Islet precursor cell (in vitro differentiated cells): ENCODE data around the gene ATP8B3.

ENCODE experiments used
- DNase-seq: peaks from one replicate; pipeline ENCODE4 v3.0.0-alpha.2; 2018

Gene ATP8B3

GRCh38 chr19:1849886-1850398 is 37.9 kb upstream of the ATP8B3 start:
- no peak for DNase-seq

- DNase-seq = no peak
These were observed 37.0 kb upstream of the ATP8B3 start for GRCh38 chr19:1849132-1849474.

DNA sequence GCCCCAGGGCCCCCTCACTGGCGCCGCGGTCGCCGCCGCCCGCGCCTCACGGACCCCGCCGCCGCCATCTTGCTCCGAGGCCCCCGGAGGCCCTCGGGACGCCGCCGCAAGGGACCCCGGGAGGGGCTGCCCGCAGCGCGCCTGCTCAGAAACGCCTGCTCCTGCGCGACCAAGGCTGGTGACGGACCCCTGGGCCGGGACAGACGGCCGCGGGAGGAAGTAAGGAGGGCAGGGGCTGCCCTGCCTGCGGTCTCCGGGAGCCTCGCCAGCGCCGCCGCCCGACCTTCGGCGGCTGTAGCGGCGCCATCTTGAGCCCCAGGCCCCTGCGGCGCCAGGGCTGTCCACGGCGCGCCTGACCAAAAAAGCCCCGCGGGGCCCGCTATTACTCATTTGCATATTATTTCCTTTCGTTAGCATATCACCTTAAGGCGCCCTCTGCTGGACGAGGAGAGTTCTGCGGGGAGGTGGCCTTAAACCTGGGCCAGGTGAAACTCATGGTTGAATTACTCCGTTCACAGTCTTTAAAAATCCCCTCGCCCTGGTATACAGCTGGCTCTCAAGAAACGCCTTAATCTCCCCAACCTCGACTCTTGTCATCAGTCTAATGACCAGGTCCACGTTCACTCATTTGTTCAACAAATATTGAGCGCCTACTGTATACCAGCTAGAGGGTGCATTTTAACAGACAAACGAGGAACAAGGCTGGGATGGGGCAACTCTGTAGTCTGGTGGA is 36.5 kb upstream of the ATP8B3 start, which contains the start of gene REXO1:
REXO1 (minus strand) TSS at position 85 of the 733 bp plus-strand sequence. CDS start 125 bp downstream, outside the sequence.
- peak; percentile 96 for DNase-seq

DNA sequence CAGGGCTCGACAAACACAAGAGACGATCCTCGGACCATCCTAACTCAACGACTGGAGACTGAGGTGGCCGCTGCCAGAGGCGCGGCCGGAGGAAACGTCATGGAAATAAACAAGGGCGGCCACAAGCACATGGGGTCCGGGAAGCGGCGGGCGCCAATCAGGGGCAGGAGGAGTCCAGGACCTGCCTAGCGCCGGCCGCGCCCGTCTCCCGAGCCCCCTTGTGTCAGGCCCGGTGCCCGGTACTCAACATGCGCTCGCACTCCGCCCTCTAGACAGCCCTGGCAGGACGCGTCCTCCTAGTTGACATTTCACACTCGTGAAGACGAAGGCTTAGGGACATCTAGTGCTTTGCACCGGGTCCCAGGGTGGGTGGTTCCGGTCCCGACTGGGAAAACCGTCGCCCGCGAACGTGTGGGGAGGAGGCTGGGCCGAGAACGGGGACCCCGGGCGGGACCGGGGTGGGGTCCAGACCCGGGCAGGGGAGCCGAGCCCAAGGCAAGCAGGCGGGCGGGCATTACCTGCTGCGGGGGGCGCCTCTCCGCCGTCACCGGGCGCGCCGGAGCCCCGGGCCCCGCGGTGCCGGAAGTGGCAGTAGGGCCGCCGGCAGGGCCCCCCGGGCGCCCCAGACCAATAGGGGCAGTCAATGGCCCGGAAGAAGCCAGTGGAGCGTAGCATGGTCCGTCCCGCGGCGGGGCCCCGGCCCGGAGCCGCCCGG is 35.8 kb upstream of the ATP8B3 start:
- peak; percentile 72 for DNase-seq

DNA sequence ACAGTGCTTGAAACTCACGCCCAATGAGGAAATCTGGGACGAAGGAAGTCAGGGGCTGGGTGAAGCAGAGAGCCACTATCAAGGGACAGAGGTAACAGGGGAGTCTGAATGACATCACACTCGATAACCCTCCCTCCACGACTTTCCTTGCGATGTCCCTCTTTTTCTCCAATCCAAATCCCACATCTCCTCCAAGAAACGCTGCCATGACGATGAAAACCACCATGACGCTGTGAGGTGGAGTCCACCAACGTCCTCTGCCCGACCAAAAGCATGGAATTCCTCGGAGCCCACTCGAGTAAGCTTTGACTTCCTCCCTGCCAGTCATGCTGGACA is 35.2 kb upstream of the ATP8B3 start:
- DNase-seq = no peak

DNA sequence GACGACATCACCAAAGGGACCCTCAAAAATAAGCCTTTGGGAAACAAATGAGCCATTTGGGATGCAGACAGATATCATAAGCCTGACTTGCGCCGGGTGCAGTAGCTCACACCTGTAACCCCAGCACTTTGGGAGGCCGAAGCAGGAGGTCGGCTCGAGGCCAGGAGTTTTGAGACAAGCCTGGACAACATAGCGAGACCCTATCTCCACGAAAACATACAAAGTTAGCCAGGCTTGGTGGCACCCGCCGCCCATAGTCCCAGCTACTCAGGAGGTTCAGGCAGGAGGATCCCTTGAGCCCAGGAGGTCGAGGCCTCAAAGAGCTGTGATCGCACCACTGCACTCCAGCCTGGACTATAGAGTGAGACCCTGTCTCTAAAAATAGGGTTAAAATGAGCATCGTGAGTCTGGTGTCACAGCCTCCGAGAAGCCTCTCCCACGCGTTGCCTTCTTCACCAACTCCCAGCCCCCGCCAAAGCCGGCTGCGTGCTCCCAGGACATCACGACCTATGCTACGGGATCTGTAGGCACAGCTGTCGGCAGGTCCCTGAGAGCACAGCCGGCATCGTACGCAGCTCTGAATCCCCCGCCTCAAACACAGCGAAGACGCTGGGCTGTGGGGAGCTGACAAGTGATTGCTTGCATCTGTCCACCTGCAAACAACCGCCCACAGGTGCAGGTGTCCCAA is 34.6 kb upstream of the ATP8B3 start:
- no peak for DNase-seq

DNA sequence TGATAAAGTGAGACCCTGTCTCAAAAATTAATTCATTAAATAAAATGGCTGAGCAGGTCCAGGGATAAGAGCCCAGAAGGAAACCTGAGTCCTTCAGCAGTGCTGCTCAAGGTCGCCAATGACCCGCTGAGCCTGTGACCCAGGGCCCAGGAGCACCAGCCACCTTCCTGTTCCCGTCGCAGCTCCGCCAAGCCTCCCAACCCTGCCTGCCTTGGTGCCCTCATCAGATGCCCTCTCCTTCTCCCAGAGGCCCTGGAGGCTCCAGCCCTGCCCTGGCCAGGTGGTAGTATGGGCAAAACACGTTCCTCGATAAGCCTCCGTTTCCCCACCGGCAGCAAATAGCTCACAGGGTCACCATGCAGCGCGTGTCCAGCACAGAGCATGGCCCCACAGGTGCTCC is 33.6 kb upstream of the ATP8B3 start:
- no peak for DNase-seq

DNA sequence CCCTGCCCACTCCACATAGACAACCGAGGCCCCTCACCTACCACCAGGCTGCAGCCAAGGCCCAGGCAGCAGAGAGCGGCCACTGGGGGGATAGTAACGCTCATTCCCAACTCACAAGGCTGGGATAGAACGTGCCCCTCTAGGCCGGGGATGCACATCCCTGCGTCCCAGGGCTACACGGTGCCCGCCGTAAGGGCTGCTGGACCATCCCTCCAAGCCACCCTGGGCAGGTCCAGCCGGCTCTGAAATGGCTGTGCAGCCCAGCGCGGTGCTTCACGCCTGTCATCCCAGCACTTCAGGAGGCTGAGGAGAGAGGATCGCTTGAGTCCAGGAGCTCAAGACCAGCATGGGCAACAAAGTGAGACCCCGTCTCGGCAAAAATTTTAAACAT is 33.0 kb upstream of the ATP8B3 start:
- no peak for DNase-seq

DNA sequence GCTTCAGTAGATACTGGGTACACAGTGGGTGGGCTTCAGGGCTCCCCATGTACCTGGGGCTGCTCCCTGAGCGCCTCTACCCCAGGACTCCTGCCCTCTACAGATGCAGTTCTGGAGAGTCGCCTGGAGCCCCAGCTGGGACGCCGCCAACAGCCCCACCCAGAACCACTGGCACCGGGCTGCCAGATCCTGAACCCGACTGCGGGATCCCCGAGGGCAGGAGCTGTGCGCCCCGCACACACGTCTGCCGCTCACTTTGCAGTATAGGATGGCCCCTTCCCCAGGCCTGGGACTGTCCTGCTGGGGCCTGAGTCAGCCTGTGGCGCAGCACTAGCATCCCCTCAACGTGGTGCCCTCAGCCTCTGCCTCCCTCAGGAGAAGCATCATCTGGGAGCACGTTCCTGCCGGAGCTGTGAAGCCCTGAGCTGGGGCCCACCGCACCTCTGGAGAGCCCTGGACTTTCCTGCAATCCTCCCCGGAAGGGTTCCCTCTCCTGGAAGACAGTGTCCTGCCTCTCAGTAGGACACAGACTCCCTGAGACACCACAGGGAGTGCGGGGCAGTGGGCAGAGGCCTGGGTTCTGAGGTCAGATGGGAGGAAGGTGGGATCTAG is 32.5 kb upstream of the ATP8B3 start:
- no peak for DNase-seq

GRCh38 chr19:1843646-1844394 is 31.7 kb upstream of the ATP8B3 start:
- no peak for DNase-seq

GRCh38 chr19:1843116-1843515 is 31.0 kb upstream of the ATP8B3 start:
- DNase-seq = no peak

DNA sequence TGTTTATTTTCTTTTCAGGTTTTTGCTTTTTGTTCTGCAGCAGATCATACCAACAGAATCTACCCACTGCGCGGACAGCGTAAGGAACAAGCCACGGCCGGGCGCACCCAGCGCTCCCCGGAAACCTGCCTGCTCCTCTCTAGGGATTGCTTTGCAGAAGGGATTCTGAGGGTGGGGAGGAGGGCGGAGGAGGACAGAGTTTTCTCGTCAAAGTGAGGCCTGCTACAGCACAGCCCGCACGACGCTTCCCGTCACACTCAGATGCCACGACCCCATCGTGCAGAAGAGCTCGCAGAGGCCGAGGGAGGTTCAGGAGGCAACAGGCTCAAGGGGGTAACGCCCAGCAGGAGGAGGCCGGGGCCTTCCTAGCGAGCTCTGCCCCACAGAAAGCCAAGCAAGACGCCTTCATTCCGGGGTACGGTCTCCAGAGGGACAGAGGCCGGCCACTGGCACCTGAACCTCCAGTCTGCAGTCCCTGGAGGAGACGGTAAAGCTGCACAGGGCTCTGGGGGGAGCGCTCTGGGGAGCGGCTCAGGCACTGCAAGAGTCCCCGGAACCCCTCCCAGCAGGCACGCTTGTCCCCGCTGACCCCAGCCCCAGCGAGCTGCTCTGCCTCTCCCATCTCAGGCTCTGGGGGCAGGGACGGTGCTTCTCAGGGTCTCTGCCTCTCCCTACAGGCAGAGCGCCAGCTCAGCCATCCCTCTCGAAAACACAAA is 29.3 kb upstream of the ATP8B3 start:
- DNase-seq = no peak

DNA sequence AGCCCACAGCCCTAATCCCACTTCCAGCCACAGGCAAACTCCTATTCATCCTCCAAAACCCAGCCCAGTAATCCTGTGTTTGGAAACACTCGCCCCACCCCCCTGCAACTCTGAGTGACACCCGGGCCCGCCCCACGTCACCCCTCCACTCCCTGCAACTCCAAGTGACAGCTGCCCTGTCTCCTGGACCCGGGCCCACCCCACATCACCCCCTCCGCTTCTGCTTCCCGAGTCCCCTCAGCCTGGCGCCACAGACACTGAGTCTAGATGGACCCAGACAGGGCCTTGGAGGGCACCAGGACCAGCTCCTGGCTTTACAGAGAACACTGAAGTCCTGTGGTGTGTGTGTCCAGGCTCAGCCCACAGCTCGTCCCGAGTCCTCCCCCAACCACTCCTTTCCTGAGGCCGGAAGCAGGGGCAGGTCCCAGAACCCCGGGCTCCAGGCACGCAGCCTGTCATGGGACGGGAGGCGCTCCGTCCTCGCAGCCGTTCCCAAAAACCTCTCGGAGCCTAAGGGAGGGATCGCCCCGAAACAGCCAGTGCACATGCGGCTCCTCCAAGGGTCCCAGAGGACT is 28.6 kb upstream of the ATP8B3 start:
- no peak for DNase-seq

- DNase-seq = no peak
These were observed 27.8 kb upstream of the ATP8B3 start for GRCh38 chr19:1839658-1840540.

- DNase-seq = peak; percentile 75
These were observed 25.6 kb upstream of the ATP8B3 start for GRCh38 chr19:1837625-1838105.

DNA sequence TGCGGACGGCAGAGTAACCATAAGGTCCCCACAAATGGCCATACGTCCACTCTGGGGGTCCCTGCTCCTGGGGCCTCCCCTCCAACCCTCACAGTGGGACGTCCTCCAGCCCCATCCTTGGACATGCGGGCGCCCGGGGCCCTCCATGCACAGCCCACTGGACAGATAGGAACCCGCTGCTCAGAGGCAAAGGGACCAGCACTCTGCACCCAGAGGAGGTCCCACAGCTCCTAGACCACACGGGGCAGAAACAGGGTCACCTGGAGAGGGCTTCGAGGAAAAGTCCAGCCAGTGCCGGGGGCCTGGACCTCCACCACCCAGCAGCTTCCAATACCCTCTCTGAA is 25.1 kb upstream of the ATP8B3 start:
- DNase-seq = no peak

- no peak for DNase-seq
These were observed 24.6 kb upstream of the ATP8B3 start for GRCh38 chr19:1836458-1837221.

GRCh38 chr19:1833540-1833939 is 21.5 kb upstream of the ATP8B3 start:
- no peak for DNase-seq

- no peak for DNase-seq
These were observed 20.1 kb upstream of the ATP8B3 start for GRCh38 chr19:1832046-1832663.
